HG03060 (cell line): ENCODE data around the gene HCN2.

Experiments used
- ATAC-seq: cut with Tn5 transposase; IDR thresholded peaks from one replicate; pipeline ENCODE4 v1.9.1; 2021; ENCODE audit warnings: low read depth, moderate number of reproducible peaks; ENCODE audit not compliant: unreplicated experiment

Gene HCN2

DNA sequence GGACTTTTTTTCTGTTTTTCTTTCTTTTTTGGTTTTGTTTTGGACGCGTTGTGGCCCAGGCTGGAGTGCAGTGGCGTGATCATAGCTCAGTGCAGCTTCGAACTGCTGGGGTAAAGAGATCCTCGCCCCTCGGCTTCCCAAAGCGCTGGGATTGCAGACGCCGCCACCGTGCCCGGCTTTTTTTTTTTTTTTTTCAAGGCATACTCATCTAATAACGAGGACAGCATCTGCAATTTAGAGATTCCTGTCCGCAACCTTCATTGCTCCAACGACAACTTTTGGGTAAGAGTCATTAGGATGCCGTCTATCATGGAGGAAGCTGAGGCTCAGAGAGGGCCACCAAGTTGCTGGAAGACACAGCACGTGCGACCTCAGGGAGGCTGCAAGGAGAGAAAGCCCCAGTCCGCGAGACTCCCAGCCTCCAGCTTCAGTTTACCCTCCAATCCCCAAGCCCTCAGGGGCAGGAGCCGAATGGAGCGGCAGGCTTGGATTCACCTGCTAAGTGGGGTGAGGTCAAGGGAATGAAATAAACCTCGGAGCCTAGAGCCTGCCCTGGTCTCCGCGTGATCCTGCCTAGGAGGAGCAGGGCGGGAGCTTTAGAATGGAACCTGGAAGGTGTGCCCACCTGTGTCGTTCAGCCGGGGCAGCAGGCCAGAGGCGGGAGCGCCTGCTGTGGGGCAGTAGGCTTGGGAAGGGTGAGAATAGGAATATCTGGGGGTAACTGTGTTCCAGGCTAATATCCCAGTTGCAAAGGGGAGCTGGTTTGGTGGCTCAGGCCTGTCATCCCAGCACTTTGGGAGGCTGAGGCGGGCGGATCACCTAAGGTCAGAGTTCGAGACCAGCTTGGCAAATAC is 44.3 kb downstream of the HCN2 start:
- no peak for ATAC-seq

DNA sequence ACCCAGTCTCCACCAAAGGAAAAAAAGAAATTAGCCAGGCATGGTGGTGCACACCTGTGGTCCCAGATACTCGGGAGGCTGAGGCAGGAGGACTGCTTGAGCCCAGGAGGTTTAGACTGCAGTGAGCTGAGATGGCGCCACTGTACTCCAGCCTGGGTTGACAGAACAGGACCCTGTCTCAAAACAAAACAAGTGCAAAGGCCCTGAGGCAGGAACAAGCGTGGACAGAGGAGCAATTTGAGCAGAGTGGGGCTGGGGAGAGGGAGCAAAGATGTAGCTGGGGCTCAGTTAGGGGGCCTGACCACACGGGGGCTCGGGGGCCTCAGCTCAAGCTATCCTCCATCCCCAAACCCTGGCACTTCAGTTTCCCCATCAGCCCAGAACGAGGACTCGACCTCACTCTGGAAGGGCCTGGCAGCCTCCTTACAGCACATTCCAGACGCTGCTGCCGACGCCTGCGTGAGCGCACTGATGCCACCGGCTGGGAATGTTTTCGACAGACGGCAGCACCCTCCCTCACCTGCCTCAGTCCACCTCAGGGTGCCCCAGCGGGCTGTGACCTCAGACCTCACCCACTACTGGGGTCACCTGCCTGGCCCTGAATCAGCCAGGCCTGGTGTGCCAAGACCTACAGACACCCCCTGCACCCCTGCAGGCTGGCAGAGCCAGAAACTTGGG is 45.4 kb downstream of the HCN2 start:
- ATAC-seq, result no peak

DNA sequence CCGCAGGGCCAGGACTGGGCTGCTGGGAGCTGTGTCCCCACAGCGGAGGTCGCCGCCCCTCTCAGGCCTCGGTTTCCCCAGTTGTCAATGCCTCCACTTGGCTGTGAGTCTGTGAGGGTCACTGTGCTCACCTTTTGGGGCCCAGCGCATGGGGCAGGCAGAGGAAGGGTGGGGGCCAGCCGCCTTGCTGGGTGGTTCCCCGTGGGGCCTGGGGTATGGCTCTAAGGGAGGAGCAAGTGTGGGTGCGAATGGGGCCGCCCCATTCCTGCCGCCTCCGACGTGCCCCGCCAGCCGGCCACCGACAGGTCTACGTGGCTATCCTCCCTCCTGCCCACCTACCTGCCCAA is 49.2 kb downstream of the HCN2 start:
- no peak for ATAC-seq

DNA sequence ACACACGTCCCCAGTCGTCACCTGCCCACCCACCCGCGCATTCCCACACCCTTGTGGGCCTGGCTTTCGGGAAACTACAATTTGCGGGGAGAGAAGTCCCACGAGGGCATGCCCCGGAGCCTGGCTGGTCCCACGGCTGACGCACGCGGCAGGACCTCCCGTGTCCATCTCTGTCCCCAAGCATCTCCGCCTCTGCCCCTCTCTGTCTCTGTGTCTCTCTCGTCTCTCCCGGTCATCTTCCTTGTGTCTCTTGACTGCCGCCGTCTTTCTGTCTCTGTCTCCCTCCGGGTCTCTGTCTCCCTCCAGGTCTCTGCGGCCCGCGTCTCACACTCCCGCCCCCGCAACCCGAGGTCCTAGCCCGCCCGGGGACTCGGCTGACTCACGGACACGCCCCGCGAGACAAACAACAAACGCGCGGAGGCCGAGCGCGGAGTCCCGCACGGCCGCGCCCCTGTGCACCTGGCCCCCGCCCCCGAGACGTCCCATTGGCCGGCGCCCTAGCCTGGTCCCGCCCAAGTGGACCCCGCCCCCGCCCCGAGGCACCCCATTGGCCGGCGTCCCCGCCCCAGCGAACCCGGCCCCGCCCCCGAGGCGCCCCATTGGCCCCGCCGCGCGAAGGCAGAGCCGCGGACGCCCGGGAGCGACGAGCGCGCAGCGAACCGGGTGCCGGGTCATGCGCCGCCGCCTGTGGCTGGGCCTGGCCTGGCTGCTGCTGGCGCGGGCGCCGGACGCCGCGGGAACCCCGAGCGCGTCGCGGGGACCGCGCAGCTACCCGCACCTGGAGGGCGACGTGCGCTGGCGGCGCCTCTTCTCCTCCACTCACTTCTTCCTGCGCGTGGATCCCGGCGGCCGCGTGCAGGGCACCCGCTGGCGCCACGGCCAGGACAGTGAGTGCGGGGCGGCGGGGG is 49.8 kb downstream of the HCN2 start, which contains the start of gene FGF22:
FGF22 (plus strand) TSS at position 627 of the 908 bp plus-strand sequence; CDS start at position 674, 47 bp downstream.
- ATAC-seq, result no peak

DNA sequence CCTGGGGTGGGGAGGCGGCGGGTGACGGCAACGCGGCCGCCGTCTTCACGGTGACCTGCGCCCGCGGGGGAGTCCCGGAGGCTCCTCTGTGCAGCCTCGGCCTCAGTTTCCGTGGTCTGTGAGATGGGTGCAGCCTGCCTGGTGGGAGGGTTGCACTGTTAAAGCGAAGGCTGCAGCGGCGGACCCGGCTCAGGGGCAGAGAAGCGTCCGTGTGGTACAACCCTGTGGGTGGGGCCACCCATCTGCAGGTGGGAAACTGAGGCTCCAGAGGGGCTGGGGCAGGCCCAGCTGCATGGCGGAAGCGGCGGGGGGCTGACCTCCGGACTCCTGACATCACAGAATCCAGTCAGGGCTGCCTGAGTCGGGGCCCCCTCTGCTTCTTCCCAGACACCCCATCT is 50.5 kb downstream of the HCN2 start:
- ATAC-seq, result no peak

DNA sequence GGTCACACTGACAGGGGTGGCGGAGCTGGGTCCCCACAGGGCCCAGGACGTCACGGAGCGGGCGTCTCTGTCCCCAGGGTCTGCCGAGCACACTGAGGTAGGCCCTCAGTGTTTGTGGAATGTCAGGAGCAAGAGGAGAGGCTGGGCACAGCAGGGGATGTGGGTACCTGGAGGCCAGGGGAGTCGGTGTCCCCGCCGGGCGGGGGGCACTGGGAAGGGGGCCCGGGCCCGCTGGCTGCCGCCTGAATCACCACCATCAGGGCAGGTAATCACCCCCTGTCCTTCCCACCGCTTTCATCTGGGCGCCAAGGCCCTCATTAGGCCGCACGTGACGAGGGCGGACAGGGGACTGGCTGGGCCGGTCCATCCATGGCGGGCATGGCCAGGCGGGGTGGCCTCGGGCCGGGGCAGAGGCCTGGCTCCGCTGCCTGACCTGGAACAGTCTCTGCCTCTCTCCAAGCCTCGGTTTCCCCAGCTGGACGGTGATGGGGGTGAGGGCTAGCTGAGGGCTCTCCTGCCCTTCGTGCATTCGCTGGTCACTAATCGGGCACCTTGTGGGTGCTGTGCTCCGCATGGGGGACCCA is 51.0 kb downstream of the HCN2 start:
- ATAC-seq, result no peak

DNA sequence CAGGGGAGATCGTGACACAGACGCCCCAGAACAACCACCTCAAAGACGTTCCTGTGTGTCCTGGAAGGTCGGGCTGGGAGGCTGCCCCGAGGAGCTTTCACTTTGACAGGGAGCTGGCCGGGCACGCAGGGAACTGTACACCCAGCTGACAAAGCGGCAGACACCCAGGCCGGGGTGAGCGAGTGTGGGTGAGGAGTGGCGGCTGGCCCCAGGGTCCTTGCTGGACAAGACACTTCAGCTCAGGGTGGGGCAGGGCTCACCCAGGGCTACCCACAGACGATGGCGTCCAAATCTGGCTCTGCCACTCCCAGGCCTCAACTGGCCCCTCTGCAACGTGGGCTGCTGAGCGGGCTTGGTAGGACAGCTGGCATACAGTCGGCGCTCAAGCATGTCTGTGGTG is 52.0 kb downstream of the HCN2 start:
- no peak for ATAC-seq

DNA sequence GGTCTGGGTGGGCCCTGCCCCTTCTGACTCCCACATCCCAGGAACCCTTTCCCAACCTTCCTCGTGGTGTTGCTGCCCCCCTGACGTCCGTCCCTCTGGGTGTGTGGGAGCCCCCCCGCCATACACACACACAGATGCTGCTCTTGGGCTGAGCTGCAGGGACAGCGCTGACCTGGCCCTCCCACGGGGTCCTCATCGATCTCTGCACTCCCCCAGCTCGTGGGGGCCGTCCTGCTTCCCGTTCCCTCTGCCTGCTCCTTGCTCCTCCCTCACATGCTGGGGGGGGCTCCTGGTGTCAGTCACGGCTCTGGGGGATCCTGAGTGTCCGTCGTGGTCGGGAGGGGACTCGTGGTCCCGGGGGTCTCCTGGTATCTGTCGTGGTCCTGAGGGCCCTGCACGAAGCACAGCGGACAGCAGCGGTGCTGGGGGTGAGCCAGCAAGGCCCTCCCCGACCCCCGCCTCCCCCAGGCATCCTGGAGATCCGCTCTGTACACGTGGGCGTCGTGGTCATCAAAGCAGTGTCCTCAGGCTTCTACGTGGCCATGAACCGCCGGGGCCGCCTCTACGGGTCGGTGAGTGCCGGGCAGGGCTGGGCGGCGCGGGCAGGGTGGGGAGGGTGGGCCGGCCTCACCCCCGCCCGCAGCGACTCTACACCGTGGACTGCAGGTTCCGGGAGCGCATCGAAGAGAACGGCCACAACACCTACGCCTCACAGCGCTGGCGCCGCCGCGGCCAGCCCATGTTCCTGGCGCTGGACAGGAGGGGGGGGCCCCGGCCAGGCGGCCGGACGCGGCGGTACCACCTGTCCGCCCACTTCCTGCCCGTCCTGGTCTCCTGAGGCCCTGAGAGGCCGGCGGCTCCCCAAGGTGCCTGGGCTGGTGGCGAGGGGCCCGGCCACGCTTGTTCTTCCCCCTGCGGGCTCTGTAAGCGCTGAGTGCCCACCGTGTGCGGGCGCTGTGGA is 53.4 kb downstream of the HCN2 start:
- ATAC-seq, result no peak

DNA sequence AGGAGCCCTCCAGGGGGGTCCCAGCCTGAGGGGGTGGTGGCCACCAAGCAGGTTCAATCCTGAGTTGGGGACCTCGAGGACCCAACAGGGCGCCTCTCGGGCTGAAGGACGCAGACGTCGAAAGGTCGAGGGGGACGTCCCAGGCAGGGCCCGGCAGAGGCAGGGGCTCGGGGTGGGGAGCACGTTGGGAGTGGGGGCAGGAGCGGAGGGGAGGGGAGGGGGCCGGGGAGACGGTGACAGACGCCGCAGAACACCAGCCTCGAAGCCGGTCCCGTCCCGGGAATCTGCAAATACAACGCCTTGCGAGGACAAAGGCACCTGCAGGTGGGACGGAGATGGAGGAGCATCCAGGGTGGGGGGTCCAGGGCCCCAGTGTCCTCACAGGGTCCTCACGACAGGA is 54.1 kb downstream of the HCN2 start:
- ATAC-seq, result no peak

DNA sequence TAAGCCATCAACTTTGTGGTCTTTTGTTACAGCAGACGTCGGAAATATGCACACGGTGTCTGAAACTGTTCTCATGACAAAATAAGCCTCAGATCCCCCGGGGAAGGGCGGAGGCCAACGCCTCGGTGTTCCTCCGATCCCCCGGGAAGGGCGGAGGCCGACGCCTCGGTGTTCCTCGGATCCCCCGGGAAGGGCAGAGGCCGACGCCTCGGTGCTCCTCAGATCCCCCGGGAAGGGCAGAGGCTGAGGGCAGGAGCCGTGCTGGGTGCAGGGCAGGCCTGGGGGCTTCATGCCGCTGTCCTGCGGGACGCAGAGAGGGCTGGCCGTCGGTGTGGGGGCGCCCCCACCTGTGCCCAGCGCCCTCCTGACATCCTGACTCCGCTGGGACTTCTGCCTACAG is 54.7 kb downstream of the HCN2 start:
- ATAC-seq, result no peak

DNA sequence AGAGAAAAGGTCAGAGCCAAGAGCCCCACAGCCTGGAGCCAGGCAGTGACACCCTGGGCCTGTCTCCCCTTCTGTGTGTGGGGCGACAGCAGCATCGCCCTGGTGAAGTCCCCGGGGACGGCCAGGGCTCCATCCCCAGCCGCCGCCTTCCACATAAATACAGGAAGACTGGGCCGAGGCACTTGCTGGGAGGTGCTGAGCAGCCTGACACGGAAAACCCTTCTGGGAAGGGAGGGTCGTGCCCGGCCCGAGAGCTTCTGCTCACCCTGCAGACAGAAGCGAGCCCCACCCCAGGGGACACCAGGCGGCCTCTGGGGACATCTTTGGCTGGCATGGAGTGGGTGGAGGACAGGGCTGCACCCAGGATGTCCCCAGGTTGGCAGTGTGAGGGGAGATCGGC is 55.1 kb downstream of the HCN2 start:
- ATAC-seq, result no peak

DNA sequence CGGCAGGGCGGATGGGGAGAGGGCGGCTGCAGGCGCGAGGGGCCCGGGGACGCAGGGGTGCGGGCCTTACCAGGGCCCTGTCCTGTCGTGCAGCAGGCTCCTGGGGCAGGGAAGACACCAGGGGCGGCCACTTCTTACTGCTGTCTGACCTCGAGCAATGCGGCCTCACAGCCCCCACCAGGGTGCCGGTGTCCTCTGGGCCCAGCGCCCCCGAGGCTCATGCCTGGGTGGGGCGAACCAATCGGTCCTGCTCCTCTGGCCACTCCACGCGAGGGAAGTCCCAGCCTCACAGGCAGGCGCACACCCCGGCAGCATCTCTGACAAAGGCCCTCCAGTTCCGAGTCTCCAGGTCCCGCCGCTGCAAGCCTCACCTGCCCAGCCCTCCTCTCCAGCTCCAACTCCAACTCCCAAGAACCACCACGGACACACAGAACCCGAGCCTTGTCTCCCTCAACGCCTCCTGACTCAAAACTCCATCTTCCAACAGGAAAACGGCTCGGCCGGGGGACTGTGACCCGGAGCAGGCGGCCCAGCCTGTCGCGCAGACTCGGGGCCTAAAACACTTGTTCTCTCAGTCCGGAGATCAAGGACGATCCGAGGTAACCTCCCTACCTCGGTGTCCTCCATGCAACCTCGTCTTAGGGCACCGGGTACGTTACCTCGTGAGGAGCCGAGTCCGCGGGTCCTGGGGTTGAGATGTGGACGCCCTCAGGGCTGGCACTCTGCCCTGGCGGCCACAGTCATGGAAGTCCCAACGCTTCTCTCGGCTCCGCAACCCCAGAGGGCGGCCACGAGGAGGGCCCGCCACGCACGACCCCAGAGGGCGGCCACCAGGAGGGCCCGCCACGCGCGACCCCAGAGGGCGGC is 56.5 kb downstream of the HCN2 start:
- no peak for ATAC-seq

DNA sequence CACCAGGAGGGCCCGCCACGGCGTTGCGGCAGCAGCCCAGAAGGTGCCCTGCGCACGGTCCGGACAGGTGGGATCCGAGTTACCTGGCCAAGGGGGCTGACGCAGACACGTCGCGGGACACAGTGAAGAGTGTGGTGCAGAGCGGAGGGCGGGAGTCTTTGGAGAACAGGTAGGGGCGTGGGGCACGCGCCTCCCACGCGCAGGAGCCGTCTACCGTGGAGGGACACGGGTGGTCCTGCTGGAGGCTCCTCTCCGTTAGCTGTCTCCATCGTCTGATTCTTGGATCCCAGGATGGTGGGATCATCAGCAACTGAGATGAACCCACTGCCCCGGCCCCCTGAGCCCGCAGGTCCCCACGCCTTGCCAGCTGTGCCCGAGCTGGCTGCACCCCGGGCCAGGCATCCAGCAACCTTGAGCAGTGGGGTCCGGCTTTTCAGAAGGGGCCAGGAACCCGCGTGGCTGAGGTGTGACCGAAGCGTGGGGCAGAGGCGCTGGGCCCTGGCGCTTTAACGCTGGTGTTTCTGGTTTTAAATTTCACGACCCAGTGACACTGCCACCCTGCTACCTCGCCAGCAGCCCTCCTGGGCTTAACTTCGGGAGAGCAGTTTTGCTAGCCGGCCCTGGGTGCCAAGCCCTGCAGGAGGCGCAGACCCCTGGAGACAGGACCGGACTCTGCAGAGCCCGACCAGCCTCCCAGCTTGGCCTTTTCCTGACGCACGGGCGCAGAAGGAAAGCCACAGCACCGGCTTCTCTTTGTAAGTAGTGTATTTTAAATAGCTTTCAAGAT is 57.3 kb downstream of the HCN2 start:
- no peak for ATAC-seq

DNA sequence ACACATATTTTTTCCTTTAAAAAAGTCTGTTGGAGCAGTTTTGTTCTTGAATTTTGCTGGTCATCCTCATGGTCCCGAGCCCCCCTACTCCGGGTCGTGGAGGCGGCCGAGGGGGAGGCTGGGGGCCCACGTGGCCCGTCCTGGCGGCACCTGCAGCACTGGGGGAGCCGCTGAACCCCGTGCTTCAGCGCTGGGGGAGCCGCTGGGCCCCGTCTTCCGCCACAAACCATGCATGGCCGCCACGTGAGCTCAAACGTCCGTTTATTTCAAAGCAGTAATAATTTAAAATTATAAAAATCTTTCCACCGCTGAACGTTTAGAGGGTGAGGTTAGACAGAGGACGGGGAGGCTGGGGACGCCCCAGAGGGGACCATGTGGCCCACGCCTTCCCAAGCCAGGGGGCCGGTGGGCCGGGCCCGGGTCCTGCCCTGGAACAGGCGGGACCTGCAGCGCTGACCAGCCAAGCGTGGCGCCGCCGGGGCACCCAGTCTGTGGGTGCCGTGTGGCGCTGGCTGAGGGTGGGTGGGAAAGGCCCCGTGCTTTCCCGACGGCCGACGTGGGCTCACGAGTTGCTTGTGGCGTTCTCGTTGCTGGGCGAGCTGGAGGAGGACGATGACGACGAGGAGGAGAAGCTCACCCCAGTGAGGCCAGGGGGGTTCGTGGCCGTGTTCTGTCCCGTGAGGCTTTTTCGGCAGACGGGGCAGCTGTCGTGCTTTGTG is 58.0 kb downstream of the HCN2 start:
- no peak for ATAC-seq

DNA sequence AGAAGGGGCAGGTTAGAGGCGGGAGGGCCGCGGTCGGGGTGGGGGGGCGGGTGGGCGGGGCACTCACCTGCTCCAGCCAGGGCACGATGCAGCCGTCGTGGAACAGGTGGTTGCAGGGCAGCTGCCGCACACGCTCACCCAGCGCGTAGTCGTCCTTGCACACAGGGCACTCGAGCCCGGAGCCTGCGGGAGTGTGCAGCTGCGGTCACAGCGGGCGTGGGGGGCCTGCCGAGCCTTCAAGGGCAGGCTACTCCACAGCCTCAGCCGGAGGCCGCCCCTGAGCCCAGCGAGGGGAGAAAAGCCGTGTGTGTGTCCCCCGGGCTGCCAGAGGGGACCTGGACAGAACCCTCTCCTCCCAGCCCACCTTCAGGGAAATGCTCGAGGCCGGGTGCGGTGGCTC is 58.6 kb downstream of the HCN2 start:
- ATAC-seq, result no peak

DNA sequence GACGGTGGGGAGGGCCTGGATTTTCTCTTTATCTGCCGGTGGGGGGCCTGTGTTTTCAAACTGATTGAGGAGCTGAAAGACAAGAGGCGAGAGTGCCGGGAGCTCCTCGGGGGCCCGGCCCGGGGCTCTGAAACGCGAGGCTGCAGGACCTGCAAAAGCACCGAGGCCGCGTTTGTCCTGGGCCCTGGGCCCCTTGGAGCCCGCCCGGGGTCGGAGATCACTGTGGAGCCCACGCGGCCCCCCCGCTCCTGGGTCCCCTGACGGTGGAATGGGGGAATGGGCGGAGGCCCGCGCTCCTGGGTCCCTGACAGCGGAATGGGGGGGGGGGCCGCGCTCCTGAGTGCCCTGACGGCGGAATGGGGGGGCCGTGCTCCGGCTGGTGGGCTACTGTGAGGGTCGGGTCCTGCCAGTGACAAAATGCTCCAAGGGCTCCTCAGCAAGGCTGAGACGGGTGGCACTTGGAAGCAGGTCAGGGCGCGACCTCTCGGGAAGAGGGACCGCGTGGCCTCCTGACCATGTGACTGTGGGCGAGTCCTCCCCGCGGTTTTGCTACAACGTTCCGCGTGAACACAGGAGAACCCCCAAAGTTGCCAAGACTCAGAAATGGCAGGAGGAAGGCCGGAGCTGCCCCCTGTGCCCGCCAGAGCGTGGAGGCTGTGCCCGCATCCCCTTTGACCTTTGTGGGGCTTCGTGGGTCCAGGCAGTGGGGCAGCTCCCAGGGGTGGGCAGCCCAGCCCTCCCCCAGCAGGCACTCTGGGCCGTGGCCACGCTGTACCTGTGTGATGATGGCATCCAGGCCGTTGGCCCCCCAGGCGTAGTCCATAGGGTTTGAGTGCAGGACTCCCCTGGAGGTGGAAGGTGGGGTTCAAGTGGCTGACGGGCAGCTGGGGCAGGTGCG is 59.5 kb downstream of the HCN2 start:
- ATAC-seq, result no peak
